ENCODE results near the gene EPHA4.

DNA sequence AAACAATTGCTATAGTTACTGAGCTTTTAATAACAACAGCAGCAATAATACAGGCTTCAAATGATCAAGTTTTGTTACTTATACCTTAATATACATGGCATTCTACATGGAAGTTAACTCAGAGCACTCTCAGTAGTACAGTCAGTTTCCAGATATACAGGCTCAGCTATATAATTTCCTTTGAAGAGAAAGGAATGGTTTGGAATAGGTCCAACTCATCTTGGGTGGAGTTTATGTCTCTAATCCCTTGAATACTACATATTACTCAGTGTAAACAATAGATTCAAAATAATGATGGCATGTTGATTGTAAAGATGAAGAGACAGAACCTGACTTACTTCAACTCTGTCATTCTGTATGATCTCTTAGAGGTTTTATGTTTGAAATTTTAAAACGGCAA is 174.9 kb downstream of the EPHA4 start:
- TF ChIP-seq, protein P1, sequence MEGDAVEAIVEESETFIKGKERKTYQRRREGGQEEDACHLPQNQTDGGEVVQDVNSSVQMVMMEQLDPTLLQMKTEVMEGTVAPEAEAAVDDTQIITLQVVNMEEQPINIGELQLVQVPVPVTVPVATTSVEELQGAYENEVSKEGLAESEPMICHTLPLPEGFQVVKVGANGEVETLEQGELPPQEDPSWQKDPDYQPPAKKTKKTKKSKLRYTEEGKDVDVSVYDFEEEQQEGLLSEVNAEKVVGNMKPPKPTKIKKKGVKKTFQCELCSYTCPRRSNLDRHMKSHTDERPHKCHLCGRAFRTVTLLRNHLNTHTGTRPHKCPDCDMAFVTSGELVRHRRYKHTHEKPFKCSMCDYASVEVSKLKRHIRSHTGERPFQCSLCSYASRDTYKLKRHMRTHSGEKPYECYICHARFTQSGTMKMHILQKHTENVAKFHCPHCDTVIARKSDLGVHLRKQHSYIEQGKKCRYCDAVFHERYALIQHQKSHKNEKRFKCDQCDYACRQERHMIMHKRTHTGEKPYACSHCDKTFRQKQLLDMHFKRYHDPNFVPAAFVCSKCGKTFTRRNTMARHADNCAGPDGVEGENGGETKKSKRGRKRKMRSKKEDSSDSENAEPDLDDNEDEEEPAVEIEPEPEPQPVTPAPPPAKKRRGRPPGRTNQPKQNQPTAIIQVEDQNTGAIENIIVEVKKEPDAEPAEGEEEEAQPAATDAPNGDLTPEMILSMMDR (IDR thresholded peaks at IDR 0.05) = no peak
- TF ChIP-seq POLR2A (IDR thresholded peaks at IDR 0.05) = no peak

All from Peyer's patch (tissue), 4 donors.